Type B pancreatic cell (in vitro differentiated cells): ENCODE data around the gene RNF11. TPM values are rescaled to one million over a fixed set of nuclear protein-coding genes. Genes with fewer than 3 reads are reported as not detected.

Source experiments
- DNase-seq: peaks from one replicate; pipeline ENCODE4 v3.0.0; 2021; ENCODE audit warnings: mixed read lengths; ENCODE audit not compliant: unreplicated experiment; ENCODE audit errors: extremely low spot score
- H3K27ac Mint-ChIP-seq: 2 replicates; pipeline ENCODE4 v1.8.0; 2021; ENCODE audit warnings: mild to moderate bottlenecking, mixed read lengths
- H3K27me3 Mint-ChIP-seq: 2 replicates; pipeline ENCODE4 v1.8.0; 2021; ENCODE audit warnings: mixed read lengths
- H3K36me3 Mint-ChIP-seq: 2 replicates; pipeline ENCODE4 v1.8.0; 2021; ENCODE audit warnings: mixed read lengths
- H3K4me1 Mint-ChIP-seq: one replicate; pipeline ENCODE4 v1.8.0; 2021; ENCODE audit warnings: mixed read lengths; ENCODE audit not compliant: unreplicated experiment
- H3K4me3 Mint-ChIP-seq: 2 replicates; pipeline ENCODE4 v1.8.0; 2021; ENCODE audit warnings: mild to moderate bottlenecking, mixed read lengths
- H3K9me3 Mint-ChIP-seq: 2 replicates; pipeline ENCODE4 v1.8.0; 2021; ENCODE audit warnings: mixed read lengths
- CTCF ChIP-seq: fragments of 200-600 bp; sonication (generic); conservative IDR thresholded peaks from 2 replicates; pipeline ENCODE4 v1.5.0; 2021; ENCODE audit warnings: antibody characterized with exemption, mild to moderate bottlenecking
- total RNA-seq: library from RNA; stranded (reverse); gene quantifications from 2 replicates; pipeline ENCODE4 v1.2.1, GENCODE V29; 2021; ENCODE audit warnings: low replicate concordance

Gene RNF11
- total RNA-seq, 1 donor from 2014 or later: 61.8 TPM

- no peak for TF ChIP-seq CTCF
- DNase-seq: no peak
- no peak overlapping the region for H3K27ac Mint-ChIP-seq
- H3K27me3 Mint-ChIP-seq: no peaks in the 10 kb centered on the region
- no peak overlapping the region for H3K4me3 Mint-ChIP-seq
- peaks cover 8% of the 10 kb centered on the region for H3K4me1 Mint-ChIP-seq
- no peaks in the 10 kb centered on the region for H3K36me3 Mint-ChIP-seq
- no peaks in the 10 kb centered on the region for H3K9me3 Mint-ChIP-seq
Observed at GRCh38 chr1:51293898-51294515, 57.9 kb downstream of the RNF11 start.

GRCh38 chr1:51294566-51295184 is 58.6 kb downstream of the RNF11 start:
- no peak for DNase-seq

GRCh38 chr1:51295926-51296325 is 59.9 kb downstream of the RNF11 start:
- Mint-ChIP-seq H3K36me3 (no peaks in the 10 kb centered on the region), H3K27ac (no peak overlapping the region), H3K4me3 (no peak overlapping the region), H3K4me1 (peaks cover 8% of the 10 kb centered on the region), H3K9me3 (no peaks in the 10 kb centered on the region), H3K27me3 (no peaks in the 10 kb centered on the region)
- TF ChIP-seq CTCF: no peak
- no peak for DNase-seq

More at GRCh38 chr1:51294566-51295184, 58.6 kb downstream of the RNF11 start:
- no peak overlapping the region for H3K4me3 Mint-ChIP-seq
- H3K27me3 Mint-ChIP-seq: no peaks in the 10 kb centered on the region
- TF ChIP-seq CTCF: no peak
- H3K9me3 Mint-ChIP-seq: no peaks in the 10 kb centered on the region
- no peak overlapping the region for H3K27ac Mint-ChIP-seq
- H3K4me1 Mint-ChIP-seq: peaks cover 8% of the 10 kb centered on the region
- H3K36me3 Mint-ChIP-seq: no peaks in the 10 kb centered on the region

GRCh38 chr1:51296383-51297357 is 60.6 kb downstream of the RNF11 start:
- no peaks in the 10 kb centered on the region for H3K36me3 Mint-ChIP-seq
- H3K9me3 Mint-ChIP-seq: no peaks in the 10 kb centered on the region
- no peaks in the 10 kb centered on the region for H3K27me3 Mint-ChIP-seq
- peak overlapping the region; percentile 39 for H3K4me3 Mint-ChIP-seq
- no peak overlapping the region for H3K27ac Mint-ChIP-seq
- peaks cover 8% of the 10 kb centered on the region for H3K4me1 Mint-ChIP-seq
- DNase-seq: peak; percentile 88
- peak; percentile 97 for TF ChIP-seq CTCF

GRCh38 chr1:51297401-51298321 is 61.6 kb downstream of the RNF11 start:
- TF ChIP-seq CTCF: no peak
- no peaks in the 10 kb centered on the region for H3K27me3 Mint-ChIP-seq
- no peaks in the 10 kb centered on the region for H3K9me3 Mint-ChIP-seq
- peaks cover 8% of the 10 kb centered on the region for H3K4me1 Mint-ChIP-seq
- no peak for DNase-seq
- peak overlapping the region; percentile 9 for H3K4me3 Mint-ChIP-seq
- no peaks in the 10 kb centered on the region for H3K36me3 Mint-ChIP-seq
- H3K27ac Mint-ChIP-seq: peak overlapping the region; percentile 47
